GM15510 (cell line): ENCODE data around the gene TMEM255A.

Source experiments
- POLR2A ChIP-seq: IDR thresholded peaks from 3 replicates; pipeline ENCODE4 v1.6.1; 2011; ENCODE audit warnings: borderline replicate concordance; ENCODE audit not compliant: insufficient read length; ENCODE audit errors: extremely low read depth

Gene TMEM255A

DNA sequence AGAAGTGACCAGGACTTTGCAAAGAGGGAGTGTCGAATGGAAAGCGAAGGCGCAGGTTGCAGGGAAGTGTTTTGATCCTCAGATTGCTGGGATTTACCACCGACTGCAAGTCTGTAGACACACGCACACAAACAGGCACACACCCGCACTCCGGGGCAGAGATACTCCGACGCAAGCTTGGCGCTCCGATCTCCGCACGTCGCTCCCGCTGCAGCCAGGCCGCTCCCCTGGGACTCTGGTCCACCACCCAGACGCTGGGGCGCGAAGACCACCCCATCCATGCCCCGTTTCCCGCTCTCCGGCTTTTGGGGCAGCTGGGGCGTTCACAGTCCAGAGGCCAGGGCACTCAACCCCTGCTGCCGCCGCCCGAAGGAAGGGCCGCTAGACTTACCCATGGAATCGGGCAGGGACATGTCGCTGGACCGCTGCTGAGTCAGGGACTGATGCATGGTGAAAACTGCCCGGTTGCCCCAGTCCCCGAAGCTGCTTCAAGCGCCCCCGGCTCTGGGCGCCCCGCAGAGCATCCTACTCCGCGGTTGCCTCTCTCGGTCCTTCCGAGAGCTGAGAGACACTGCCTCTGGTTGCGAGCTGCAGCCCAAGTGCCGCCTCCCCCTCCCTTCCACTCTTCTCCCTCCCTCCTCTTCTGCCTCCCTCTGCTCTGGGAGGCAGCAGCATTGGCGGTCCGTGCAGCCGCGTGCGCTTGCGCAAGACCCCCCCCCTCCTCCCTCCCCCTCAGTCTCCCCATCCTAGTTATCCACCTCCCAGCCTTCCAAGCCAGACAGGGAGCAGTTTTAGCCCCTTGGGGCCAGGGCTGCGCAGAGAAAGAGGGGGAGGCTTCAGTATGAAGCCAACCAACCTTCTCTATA lies at the start of gene TMEM255A:
Gene TMEM255A, minus strand, starts transcription at position 601 of the 866 bp plus-strand sequence. Its CDS starts 152 bp downstream, at position 449.
- no peak for TF ChIP-seq POLR2A

DNA sequence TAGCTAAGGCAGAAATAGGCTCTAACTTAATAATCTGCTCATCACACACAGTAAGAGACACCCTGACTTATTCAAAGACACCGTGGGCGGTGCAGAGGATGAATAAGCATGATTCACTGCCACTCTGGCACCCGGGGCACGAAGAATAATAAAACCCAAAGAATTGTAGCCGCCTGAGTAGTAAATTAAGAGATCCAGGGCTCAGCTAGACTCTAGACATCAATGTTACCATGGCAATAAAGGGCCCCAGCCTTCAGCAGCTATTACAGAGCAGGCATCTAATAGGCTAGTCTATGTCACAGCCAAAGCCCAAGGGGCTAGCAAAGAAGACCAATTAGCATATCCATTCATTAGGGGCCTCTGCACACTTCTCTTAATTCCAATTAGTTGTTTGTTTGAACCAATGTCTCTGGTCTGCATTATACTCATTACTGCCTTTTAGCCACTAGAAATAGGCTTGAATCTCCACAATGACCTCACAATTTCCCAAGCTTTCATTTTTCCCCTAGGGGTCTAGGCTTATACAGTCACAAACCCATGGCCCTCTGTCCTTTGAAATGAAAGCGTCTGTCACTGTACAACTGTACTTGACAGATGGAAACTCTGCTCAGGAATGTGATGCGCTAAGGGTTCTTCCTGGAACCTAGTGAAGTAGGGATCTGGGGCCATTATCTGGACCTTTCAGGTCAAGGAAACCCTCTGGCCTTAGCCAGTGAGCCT lies 47.6 kb upstream of the TMEM255A start:
- no peak for TF ChIP-seq POLR2A

DNA sequence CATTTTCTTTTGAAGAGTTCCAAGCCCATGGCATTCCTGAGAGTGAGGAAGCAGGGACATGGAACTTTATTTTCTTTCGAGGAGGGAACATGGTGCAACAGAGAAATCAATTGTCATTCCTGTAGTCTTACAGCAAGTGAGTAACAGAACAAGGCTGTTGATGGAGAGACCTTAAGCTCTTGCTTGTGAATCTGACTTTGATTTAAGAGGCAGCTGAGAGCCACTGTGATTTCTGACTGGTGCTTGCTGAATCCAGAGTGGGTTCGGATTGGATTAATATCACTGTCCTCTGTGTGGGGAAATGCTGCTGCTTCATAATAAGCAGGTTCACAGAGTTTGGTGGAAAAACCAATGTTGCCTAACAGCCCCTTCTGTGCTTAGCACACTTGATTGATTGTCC lies 45.9 kb upstream of the TMEM255A start:
- TF ChIP-seq POLR2A: no peak

DNA sequence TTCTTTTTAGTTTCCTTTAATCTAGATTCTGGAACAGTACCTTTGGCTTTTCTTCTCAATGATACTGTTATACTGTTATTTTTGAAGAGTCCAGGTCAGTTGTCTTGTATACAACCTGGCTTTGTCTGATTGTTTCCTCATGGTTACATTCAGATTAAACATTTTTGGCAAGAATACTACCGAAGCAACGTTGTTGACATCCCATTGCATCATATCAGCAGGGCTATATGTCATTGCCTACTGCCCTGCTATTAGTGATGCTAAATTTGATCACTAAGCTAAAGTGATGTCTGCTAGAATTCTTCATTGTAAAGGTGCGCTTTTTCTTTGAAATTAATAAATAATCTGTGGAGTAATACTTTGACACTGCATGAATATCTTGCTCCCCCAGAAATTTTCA lies 44.8 kb upstream of the TMEM255A start:
- TF ChIP-seq POLR2A: no peak

DNA sequence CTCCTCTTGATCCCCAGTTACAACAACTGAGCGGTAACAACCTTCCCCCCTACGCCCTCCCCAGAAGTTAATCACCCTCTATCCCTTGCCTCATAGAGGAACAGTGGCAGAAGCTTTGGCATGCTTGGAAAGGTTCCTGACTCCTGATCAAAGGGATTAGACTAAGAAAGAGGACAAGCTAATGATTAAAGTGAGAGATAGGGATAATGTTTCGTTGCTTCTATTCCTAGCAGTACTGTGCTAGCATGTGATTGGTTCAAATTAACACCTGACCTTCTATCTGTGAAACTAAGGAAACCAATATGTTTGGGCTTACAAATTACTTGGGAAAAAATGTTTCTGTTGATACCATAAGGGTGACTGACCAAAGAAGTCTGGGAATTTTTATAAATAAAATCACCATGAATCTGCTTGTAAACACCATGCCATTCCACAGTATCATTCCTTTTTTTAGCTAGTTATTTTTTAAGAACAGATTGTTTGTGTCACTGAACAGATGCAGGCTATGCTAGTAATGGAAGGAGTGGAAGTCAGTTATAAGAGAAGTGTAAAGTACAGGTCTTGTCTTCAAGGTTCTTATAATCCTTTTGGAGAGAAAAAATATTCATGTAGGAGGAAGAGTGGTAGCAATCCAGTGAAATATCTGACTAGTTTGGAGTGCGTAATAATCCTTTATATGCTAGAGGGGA lies 39.3 kb upstream of the TMEM255A start:
- TF ChIP-seq POLR2A: no peak

DNA sequence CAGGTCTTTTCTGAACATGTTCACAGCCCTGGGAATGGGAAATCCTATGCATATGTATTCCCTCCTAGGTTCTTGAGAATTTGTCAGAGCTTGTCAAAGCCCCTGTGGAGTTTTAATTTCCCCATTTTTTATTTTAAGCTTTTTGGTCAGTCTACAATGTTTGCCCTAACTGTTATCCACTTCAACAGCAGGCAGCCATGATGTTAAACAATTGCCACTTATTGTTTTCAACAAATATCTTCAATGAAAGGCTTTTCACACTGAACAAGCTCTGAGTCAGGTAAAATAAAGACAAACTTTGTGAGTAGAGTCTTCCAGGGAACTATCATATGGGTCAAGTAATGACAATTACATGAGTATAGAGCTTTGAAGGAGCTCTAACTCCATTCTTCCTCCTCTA lies 25.6 kb upstream of the TMEM255A start:
- TF ChIP-seq POLR2A: no peak

DNA sequence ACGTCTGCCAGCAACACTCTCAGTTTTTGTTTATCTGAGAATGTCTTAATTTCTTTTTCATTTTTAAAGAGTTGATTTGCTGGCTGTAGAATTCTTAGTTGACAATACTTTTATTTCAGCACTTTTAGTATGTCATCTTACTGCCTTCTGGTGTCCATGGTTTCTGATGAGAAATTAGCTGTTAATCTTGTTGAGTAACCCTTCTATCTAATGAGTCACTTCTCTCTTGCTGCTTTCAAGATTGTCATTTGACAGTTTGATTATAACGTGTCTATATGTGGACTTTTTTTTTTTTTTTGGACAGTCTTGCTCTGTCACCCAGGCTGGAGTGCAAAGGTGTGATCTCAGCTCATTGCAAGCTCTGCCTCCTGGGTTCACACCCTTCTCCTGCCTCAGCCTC lies 24.0 kb upstream of the TMEM255A start:
- no peak for TF ChIP-seq POLR2A

DNA sequence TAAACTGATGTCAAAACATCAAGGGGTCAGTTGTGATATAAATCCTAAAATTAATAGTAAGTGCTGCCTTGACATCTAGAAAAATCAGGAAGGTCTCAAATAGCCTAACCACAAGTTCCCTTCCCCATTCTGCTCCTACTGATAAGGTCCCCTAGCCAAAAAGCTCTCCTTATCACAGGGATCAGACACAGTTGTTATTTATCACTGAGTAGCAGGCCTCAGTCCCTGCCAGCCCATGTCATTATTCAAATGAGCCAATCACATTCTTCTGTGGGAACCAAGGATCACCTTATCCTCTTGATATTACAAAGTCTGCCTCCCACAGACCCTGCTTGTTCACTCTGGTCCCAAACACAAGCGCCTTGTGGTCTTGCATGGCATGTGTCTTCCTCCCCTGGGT lies 23.3 kb upstream of the TMEM255A start:
- no peak for TF ChIP-seq POLR2A

DNA sequence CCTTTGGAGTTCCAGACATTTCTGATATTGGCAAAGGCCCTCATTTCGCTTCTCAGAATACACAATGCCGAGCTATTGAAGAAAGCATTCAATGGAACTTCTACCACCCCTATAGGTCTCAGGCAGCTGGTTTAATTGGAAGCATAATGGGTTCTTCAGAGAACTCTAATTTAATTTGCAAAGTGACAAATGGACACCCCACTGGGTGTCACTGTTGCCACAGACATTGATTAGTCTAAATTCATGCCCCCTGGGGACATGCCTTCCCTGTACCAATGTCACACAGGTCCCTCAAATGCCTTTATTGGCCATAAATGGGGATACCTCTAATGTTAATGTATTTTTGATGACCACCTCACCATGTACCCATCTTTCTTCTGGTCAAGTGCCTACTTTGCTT lies 22.9 kb upstream of the TMEM255A start:
- no peak for TF ChIP-seq POLR2A

DNA sequence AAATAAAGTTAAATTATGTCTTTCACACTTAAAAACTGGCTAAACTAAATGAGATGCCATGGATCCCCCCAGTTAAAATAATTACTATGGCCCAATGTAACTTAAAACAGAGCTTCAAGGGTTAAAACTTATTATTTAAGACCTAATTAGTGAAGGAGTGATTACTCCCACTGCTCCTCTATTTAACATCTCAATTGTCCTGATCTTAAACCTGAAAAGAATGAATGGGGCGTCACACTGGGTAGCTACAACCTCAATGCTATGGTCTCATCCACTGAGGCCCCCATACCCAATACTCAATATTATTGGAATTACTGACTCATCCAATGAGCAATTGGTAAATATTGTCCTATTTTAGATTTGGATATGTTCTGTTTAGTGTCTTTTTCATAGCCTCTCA lies 21.1 kb upstream of the TMEM255A start:
- TF ChIP-seq POLR2A: no peak

DNA sequence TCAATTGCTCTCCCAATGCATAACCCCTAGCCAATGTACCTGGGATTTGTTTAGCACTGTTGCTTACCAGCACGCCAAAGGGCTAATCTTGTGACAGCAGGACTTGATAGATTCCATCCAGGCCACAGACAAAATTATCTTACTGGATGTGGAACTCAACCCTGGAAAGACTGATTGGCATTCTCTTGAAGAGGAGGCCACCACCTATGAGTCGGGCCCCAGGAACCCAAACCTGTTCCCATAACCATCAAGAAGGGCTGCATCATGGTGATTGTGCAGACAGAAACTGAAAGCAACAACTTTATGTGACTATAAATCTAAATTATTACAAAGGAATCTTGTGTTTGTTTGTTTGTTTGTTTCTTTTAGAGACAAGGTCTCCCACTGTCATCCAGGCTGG lies 19.9 kb upstream of the TMEM255A start:
- no peak for TF ChIP-seq POLR2A

DNA sequence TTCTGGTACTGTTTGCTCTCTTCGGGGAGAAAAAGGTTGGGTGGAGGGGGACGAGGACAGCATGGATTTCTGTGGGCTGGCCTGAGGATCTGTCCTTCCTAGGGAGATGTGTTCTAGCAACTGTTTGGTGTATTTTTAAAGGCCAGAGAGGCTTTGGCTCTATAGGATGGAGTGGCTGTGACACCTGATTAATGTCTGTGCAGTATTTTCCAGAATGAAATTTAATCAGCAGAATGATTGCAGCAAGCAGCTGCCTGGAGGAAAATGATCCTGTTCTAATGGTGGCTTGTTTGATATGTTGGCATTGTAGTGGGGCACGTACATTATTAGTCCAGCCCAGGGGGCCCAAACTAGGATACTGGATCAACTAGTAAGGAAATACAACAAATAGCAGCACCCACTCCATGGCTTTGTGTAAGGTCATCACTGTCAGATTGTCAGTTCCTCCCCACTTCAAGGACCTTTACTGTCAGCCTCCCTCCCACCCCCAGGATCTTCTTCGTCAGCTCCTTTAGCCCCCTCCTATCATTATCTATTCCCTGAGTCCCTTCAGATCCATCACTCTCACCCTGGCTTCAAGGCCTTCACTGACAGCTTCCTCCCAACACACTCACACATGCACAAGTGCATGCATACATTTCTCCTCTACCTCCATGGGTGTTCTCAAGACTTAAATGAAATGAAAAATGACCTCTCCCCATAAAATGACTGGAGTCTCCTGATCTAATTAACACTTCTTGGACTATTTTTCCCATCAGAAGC lies 10.4 kb upstream of the TMEM255A start:
- TF ChIP-seq POLR2A: no peak

DNA sequence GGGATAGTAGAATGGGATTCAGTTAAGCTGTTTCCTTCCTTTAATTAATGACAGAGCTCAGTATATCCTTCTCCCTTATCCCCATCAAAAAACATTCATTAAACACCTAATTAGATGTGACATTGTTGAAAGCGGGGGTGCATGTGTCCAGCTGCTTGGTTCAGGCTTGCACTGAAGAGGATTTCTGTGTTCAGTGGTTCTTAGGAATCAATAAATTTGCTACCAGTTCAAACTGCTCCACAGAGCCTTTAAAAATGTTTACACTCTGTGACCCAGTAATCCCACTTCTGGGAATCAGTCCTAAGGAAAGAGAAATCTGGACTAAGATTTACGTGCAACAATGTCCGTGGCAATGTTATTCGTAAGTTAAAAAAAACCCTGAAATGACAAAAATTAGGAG lies 7.2 kb upstream of the TMEM255A start:
- TF ChIP-seq POLR2A: no peak

DNA sequence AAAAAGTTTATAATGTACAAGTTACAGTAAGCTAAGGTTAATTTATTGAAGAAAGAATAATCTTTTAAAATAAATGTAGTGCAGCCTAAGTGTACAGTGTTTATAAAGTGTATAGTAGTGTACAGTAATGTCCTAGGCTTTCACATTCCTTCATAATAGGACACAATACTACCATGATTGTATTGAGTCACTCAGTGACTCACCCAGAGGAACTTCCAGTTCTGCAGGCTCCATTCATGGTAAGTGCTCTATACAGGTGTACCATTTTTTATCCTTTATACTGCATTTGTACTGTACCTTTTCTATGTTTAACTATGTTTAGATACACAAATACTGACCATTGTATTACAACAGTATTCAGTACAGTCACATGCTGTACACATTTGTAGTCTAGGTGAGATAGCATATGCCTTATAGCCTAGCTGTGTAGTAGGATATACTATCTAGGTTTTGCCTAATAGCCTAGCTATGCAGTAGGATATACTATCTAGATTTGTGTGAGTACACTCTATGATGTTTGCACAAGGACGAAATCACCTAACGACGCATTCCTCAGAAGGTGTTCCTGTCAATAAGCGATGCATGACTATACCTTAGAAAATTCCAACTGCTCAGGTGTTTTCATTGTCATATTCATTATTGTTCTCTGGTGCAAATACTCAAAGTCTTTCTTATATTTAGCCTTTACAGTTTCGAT lies 5.5 kb upstream of the TMEM255A start:
- TF ChIP-seq POLR2A: no peak

DNA sequence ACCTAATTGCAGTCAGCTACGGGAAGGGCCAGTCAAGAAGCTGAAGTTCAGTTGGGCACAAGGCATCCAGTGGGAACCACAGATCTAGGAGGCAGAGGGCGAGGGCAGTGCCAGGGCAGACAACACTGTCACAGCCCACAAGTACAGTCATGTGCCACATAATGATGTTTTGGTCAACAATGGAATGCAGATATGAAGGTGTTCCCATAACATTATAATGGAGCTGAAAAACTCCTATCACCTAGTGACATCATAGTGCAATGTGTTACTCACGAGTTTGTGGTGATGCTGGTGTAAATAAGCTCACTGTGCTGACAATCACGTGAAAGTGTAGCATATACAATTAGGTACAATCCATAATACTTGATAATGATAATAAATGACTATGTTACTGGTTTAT lies 4.5 kb upstream of the TMEM255A start:
- no peak for TF ChIP-seq POLR2A

DNA sequence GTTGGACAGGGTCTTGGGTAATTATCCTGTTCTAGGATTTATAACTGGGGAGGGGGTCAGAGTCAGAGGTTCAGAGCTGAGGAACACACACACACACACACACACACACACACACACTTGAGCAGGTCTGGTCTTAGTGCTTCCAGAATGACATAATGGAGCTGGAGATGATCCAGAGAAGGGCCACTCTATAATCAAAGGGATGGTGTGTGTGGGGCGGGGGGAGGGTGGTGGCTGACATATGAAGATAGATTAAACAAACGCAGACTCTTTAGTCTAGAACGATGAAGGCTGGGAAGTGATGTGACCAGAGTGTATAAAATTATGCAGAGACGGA lies 434 bp upstream of the TMEM255A start:
- no peak for TF ChIP-seq POLR2A
